B cell (primary cell): Measurements from ENCODE around the gene DCDC2C. TPM values are rescaled to one million over a fixed set of nuclear protein-coding genes. Genes with fewer than 3 reads are reported as not detected.
"Not testable (repeated sequence)": the region's sequence is repeated elsewhere in the genome, so short reads cannot be mapped to it uniquely, and the experiment has no call there.

Experiments used
- ATAC-seq: fragments of 200-7000 bp; cut with Tn5 transposase; one replicate; pipeline ENCODE4 v1.10.0; 2021; ENCODE audit warnings: low read depth, mild to moderate bottlenecking, moderate number of reproducible peaks, moderate library complexity
- CTCF ChIA-PET: fragments of 350-600 bp; sonication (Branson Sonifier 250); formaldehyde crosslinking; loops from one replicate; lab custom pipeline; 2021; ENCODE audit warnings: antibody characterized with exemption, inconsistent platforms; lab: Charles Lee
- POLR2A ChIA-PET: fragments of 350-600 bp; sonication (Branson Sonifier 250); formaldehyde crosslinking; loops from one replicate; lab custom pipeline; 2021; ENCODE audit warnings: antibody characterized with exemption; lab: Charles Lee
- DNase-seq: peaks from one replicate; pipeline ENCODE4 v3.0.0; 2013
- H2AFZ ChIP-seq: 2 replicates; pipeline ENCODE4 v1.6.1; 2012; ENCODE audit warnings: mild to moderate bottlenecking, low read depth, low read length; ENCODE audit not compliant: insufficient read depth, poor library complexity, severe bottlenecking
- H3K27ac ChIP-seq, 2 donors: 1 replicate in 1 of 2; 2 replicates in 1 of 2; pipeline ENCODE4 v1.5.1; 2012 to 2013; ENCODE audit warnings: low read length in 2 of 2, mild to moderate bottlenecking in 2 of 2, moderate library complexity in 1 of 2
- H3K27me3 ChIP-seq, 4 experiments: fragments of 200-600 bp in 1 of 4; sonication (generic) in 1 of 4; replicated peaks in 1 of 4; 1 replicate in 2 of 4; 2 replicates in 2 of 4; pipeline versions ENCODE4 v1.6.1 to v1.7.0; 2013 to 2016; ENCODE audit warnings: low read length in 3 of 4, mild to moderate bottlenecking in 2 of 4, mixed read lengths in 1 of 4, moderate library complexity in 1 of 4; ENCODE audit not compliant: insufficient read depth in 4 of 4, control insufficient read depth in 3 of 4; ENCODE audit errors: control extremely low read depth in 1 of 4
- H3K36me3 ChIP-seq, 2 experiments: replicated peaks in 1 of 2; 1 replicate in 1 of 2; 2 replicates in 1 of 2; pipeline versions ENCODE4 v1.6.1 to v1.7.1; 2013; ENCODE audit warnings: low read length in 1 of 2; ENCODE audit not compliant: insufficient read depth in 2 of 2, control insufficient read depth in 1 of 2; ENCODE audit errors: control extremely low read depth in 1 of 2, extremely low read depth in 1 of 2
- H3K4me1 ChIP-seq, 2 donors: fragments of 200-600 bp in 1 of 2; sonication (generic) in 1 of 2; 1 replicate in 1 of 2; 2 replicates in 1 of 2; pipeline versions ENCODE4 v1.5.1 to v1.6.1; 2013 to 2017; ENCODE audit warnings: low read length in 2 of 2; ENCODE audit not compliant: control insufficient read depth in 2 of 2, insufficient read depth in 2 of 2
- H3K4me2 ChIP-seq: replicated peaks from 2 replicates; pipeline ENCODE3; 2012; ENCODE audit warnings: mild to moderate bottlenecking, low read depth, low read length; ENCODE audit not compliant: poor library complexity, severe bottlenecking
- H3K4me3 ChIP-seq, 5 experiments: fragments of 200-600 bp in 1 of 5; sonication (generic) in 1 of 5; 1 replicate in 3 of 5; 2 replicates in 2 of 5; pipeline versions ENCODE4 v1.5.1 to v1.7.0; 2011 to 2016; ENCODE audit warnings: low read length in 4 of 5, mild to moderate bottlenecking in 4 of 5, low read depth in 2 of 5, control low read depth in 1 of 5, moderate library complexity in 1 of 5; ENCODE audit not compliant: insufficient read depth in 1 of 5; ENCODE audit errors: control extremely low read depth in 1 of 5, extremely low read depth in 1 of 5
- H3K79me2 ChIP-seq: fragments of 200-600 bp; sonication (generic); one replicate; pipeline ENCODE4 v1.6.0; 2016; ENCODE audit warnings: low read length; ENCODE audit not compliant: control insufficient read depth, insufficient read depth
- H3K9ac ChIP-seq: fragments of 200-600 bp; sonication (generic); 2 replicates; pipeline ENCODE4 v1.6.1; 2017; ENCODE audit warnings: mild to moderate bottlenecking, low read length, moderate library complexity
- H3K9me3 ChIP-seq, 3 donors: one replicate each; pipeline versions ENCODE4 v1.6.1 to v1.7.1; 2013; ENCODE audit warnings: low read length in 2 of 3; ENCODE audit not compliant: control insufficient read depth in 2 of 3, insufficient read depth in 1 of 3; ENCODE audit errors: control extremely low read depth in 1 of 3
- H4K20me1 ChIP-seq: 2 replicates; pipeline ENCODE4 v1.6.0; 2012; ENCODE audit warnings: mild to moderate bottlenecking, low read length; ENCODE audit not compliant: insufficient read depth, control insufficient read depth, poor library complexity, severe bottlenecking
- H3K27ac Mint-ChIP-seq: one replicate; pipeline ENCODE4 v1.8.0; 2021; ENCODE audit warnings: mixed read lengths
- H3K27me3 Mint-ChIP-seq: one replicate; pipeline ENCODE4 v1.8.0; 2021; ENCODE audit warnings: mixed read lengths
- H3K4me1 Mint-ChIP-seq: one replicate; pipeline ENCODE4 v1.8.0; 2021; ENCODE audit warnings: mixed read lengths
- H3K4me3 Mint-ChIP-seq: one replicate; pipeline ENCODE4 v1.8.0; 2021; ENCODE audit warnings: mixed read lengths
- H3K9me3 Mint-ChIP-seq: one replicate; pipeline ENCODE4 v1.8.0; 2022; ENCODE audit warnings: mixed read lengths; ENCODE audit not compliant: insufficient read depth
- EZH2 ChIP-seq: IDR thresholded peaks from 2 replicates; pipeline ENCODE4 v1.6.1; 2012; ENCODE audit warnings: borderline replicate concordance, low read depth, mild to moderate bottlenecking, moderate library complexity, low read length; ENCODE audit not compliant: insufficient read depth, poor library complexity, severe bottlenecking
- WGBS: methylation state at CpG from one replicate; pipeline ENCODE4 v1.1.5; 2013; ENCODE audit warnings: missing lambda C conversion rate; ENCODE audit not compliant: insufficient coverage; 5-methylcytosine and 5-hydroxymethylcytosine counted together
- intact Hi-C: fragments of 100-400 bp; cut with micrococcal nuclease; formaldehyde crosslinking; loops from one replicate; pipeline ENCODE4 v1.10.0; 2022
- polyA plus RNA-seq: library from polyadenylated mRNA; depleted of rRNA; stranded (reverse); fragments of >200 nt; gene quantifications from 2 replicates; pipeline ENCODE4 v1.2.3, GENCODE V29; 2012
- total RNA-seq, 2 donors: library from RNA; stranded (reverse); fragments of 120-200 nt in 1 of 2; gene quantifications; 1 replicate in 1 of 2; 2 replicates in 1 of 2; pipeline versions ENCODE4 v1.2.3 to v1.2.4, GENCODE V29; 2013 to 2022
- TF ChIP-seq, protein P1 (sequence below): fragments of 200-600 bp; IDR thresholded peaks from one replicate; pipeline ENCODE4 v1.8.0; 2022; ENCODE audit warnings: antibody characterized with exemption, mild to moderate bottlenecking

DCDC2C gene
- total and polyA plus RNA-seq, 2 donors (not counting 1 experiment from before 2014, with no cell fraction given) = not detected

GRCh38 chr2:3814706-3815245 is 111.4 kb downstream of the DCDC2C start:
- H3K4me3 ChIP-seq = no peak overlapping the region
- no peaks in the 10 kb centered on the region for H3K36me3 ChIP-seq
- Mint-ChIP-seq H3K4me1 (no peaks in the 10 kb centered on the region), H3K27ac (no peak overlapping the region), H3K9me3 (peaks cover 11% of the 10 kb centered on the region), H3K4me3 (no peak overlapping the region), H3K27me3 (no peaks in the 10 kb centered on the region)
- H3K9me3 ChIP-seq = peaks cover 0 to 17% (median 0%) of the 10 kb centered on the region in 3 donors
- POLR2A ChIA-PET = no interaction called here
- H3K79me2 ChIP-seq = no peaks in the 10 kb centered on the region
- H3K9ac ChIP-seq = no peak overlapping the region
- CTCF ChIA-PET = no interaction called here
- no peak overlapping the region for H2AFZ ChIP-seq
- no peaks in the 10 kb centered on the region for H4K20me1 ChIP-seq
- 91% methylated on average over 5 of the region's 7 CpGs for WGBS
- H3K4me2 ChIP-seq = no peak overlapping the region
- ATAC-seq = no peak
- no peak for TF ChIP-seq EZH2
- TF ChIP-seq, protein P1, sequence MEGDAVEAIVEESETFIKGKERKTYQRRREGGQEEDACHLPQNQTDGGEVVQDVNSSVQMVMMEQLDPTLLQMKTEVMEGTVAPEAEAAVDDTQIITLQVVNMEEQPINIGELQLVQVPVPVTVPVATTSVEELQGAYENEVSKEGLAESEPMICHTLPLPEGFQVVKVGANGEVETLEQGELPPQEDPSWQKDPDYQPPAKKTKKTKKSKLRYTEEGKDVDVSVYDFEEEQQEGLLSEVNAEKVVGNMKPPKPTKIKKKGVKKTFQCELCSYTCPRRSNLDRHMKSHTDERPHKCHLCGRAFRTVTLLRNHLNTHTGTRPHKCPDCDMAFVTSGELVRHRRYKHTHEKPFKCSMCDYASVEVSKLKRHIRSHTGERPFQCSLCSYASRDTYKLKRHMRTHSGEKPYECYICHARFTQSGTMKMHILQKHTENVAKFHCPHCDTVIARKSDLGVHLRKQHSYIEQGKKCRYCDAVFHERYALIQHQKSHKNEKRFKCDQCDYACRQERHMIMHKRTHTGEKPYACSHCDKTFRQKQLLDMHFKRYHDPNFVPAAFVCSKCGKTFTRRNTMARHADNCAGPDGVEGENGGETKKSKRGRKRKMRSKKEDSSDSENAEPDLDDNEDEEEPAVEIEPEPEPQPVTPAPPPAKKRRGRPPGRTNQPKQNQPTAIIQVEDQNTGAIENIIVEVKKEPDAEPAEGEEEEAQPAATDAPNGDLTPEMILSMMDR = no peak
- no peak for DNase-seq
- no peak overlapping the region for H3K27ac ChIP-seq
- intact Hi-C loops = no loop called here
- H3K4me1 ChIP-seq = no peaks in the 10 kb centered on the region
- H3K27me3 ChIP-seq = no peaks in the 10 kb centered on the region

GRCh38 chr2:3817144-3817543 is 113.8 kb downstream of the DCDC2C start:
- WGBS = 86% methylated on average over 1 of the region's 2 CpGs
- H3K4me1 ChIP-seq, H3K36me3 ChIP-seq, H3K4me1 Mint-ChIP-seq, H2AFZ ChIP-seq, H3K4me3 Mint-ChIP-seq, H4K20me1 ChIP-seq, ATAC-seq, H3K27me3 ChIP-seq, H3K27ac Mint-ChIP-seq, H3K27ac ChIP-seq, intact Hi-C loops, DNase-seq, H3K9ac ChIP-seq, H3K4me3 ChIP-seq, CTCF ChIA-PET, POLR2A ChIA-PET, H3K27me3 Mint-ChIP-seq, H3K4me2 ChIP-seq, H3K79me2 ChIP-seq, H3K9me3 Mint-ChIP-seq: not testable (repeated sequence)
- H3K9me3 ChIP-seq = peaks cover 0 to 17% (median 0%) of the 10 kb centered on the region in 3 donors
